Measurements from ENCODE around the gene KIAA1549.
"Not testable (repeated sequence)": the region's sequence is repeated elsewhere in the genome, so short reads cannot be mapped to it uniquely, and the experiment has no call there.

- not testable (repeated sequence) for TF ChIP-seq CTCF, EP300 (IDR thresholded peaks at IDR 0.05)
Observed at GRCh38 chr7:138797046-138797445, 184.1 kb downstream of the KIAA1549 start.
